SJCRH30 (cell line): ENCODE measurements around the gene GPC6. TPM values are rescaled to one million over a fixed set of nuclear protein-coding genes. Genes with fewer than 3 reads are reported as not detected.
"Not testable (repeated sequence)": the region's sequence is repeated elsewhere in the genome, so short reads cannot be mapped to it uniquely, and the experiment has no call there.

Experiments
- DNase-seq, 2 experiments: peaks; one replicate each; pipeline ENCODE4 v3.0.0-alpha.2; 2015 to 2020
- H3K27ac ChIP-seq: fragments of 250-450 bp; sonication (Bioruptor Pico); 2 replicates; pipeline ENCODE4 v1.5.1; 2020; ENCODE audit warnings: mild to moderate bottlenecking, moderate library complexity
- H3K27me3 ChIP-seq: fragments of 250-450 bp; sonication (Bioruptor Pico); 2 replicates; pipeline ENCODE4 v1.5.1; 2020; ENCODE audit warnings: mild to moderate bottlenecking, moderate library complexity
- H3K36me3 ChIP-seq: fragments of 250-450 bp; sonication (Bioruptor Pico); 2 replicates; pipeline ENCODE4 v1.5.1; 2020; ENCODE audit warnings: mild to moderate bottlenecking, moderate library complexity
- H3K4me1 ChIP-seq: fragments of 250-450 bp; sonication (Bioruptor Pico); 2 replicates; pipeline ENCODE4 v1.5.1; 2020; ENCODE audit warnings: mild to moderate bottlenecking, moderate library complexity
- H3K4me3 ChIP-seq: fragments of 250-450 bp; sonication (Bioruptor Pico); 2 replicates; pipeline ENCODE4 v1.5.1; 2020; ENCODE audit warnings: mild to moderate bottlenecking, moderate library complexity
- H3K9me3 ChIP-seq: fragments of 250-450 bp; sonication (Bioruptor Pico); replicated peaks from 2 replicates; pipeline ENCODE4 v1.5.1; 2020; ENCODE audit warnings: mild to moderate bottlenecking, moderate library complexity
- total RNA-seq: library from RNA; depleted of rRNA; stranded (reverse); fragments of >200 nt; shearing (Covaris generic); gene quantifications from 2 replicates; pipeline ENCODE4 v1.2.3, GENCODE V29; 2014

The GPC6 gene
- total RNA-seq, 1 experiment from 2014 or later = 21.1 TPM

DNA sequence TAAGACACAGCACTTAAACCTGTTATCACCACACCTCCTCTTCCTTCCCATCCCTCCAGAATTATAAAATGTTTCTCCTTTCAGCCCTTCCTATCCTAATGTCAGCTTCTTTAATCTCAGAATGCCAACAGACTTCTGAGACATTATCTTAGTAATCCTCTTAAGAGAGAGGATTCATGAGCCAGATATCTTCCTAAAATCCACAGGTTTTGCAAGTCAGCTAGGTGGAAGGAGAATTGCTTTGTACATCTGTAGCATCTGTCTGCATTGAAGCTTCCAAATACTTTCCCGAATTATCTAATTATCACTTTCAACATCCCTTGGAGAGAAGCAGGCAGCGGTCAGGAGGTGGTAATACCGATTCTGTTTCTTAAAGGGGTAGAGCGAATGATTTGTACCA, 1073.8 kb downstream of the GPC6 start:
- Histone ChIP-seq H3K4me1 (no peaks in the 10 kb centered on the region), H3K27ac (no peak overlapping the region), H3K9me3 (no peaks in the 10 kb centered on the region), H3K27me3 (no peaks in the 10 kb centered on the region), H3K4me3 (no peak overlapping the region), H3K36me3 (no peaks in the 10 kb centered on the region)
- no peak for DNase-seq

DNA sequence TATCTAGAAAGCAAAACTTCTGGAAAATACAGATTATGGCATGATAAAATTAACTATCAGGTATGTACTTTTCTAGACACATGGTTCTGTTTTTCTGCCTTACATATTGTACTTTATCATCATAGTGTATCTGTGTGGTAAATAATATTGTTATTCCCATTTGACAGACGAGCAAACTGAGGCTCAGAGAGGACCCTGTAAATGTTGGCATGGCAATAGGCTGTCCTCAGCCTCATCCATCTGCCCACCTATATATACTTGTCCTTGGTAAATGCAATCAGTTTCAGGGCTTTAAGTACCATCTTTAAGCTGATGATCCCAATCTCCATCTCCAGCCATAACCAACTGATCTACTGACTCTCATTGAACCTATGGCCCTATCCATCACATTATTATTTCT, 1074.9 kb downstream of the GPC6 start:
- DNase-seq = no peak
- H3K27ac ChIP-seq = no peak overlapping the region
- no peaks in the 10 kb centered on the region for H3K36me3 ChIP-seq
- H3K27me3 ChIP-seq = no peaks in the 10 kb centered on the region
- no peaks in the 10 kb centered on the region for H3K4me1 ChIP-seq
- no peaks in the 10 kb centered on the region for H3K9me3 ChIP-seq
- no peak overlapping the region for H3K4me3 ChIP-seq

DNA sequence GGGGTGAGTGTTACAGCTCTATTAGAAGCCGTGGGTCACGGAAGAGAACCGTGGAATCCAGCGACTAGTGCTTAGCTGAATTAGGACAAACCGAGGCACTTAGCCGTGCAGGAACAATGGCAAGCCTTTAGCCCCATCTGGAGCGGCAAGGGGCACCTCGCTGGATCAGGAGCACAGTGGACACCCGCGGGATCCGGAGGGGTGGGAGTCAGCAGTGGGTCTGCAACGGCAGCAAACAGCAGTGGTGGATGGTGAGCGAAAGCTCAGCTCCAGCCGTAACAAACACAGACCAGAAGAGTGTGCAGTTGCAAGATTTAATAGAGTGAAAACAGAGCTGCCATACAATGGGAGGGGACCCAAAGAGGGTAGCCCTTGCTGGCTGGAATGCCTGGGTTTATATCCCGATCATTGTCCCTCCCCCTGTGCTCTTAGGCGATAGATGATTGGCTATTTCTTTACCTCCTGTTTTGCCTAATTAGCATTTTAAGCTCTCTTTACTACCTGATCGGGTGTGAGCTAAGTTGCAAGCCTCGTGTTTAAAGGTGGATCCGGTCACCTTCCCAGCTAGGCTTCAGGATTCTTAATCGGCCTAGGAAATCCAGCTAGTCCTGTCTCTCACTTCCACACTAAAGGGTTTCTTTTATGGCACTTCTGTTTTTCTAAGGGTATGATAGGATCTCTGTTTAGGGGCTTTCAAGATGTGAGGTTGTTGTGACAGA, 1076.4 kb downstream of the GPC6 start:
- not testable (repeated sequence) for H3K27me3 ChIP-seq, DNase-seq, H3K36me3 ChIP-seq, H3K4me1 ChIP-seq, H3K27ac ChIP-seq, H3K4me3 ChIP-seq, H3K9me3 ChIP-seq

DNA sequence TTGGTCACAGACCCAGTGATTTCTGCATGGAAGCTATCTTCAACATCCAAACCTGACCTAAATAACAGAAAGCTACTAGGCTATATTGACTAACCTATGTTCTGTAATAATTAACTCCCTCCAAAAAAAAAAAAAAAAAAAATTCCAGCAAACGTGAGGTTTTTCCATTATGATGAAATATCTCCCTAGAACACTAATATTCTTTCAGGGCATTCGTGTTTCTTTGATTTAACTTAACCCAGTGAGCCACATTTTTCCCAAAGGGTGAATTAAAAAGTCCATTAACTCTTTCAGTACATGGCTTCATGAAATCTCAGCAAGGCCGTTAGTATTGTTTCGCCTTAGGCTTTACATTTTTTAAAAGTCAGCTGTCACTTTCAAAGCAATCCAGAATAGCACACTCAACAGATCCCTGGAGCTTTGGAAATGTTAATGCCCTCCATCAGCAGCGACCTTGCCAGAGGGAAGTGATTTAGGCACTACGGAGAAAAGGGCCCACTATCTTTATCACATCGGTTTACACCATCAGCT, 1077.1 kb downstream of the GPC6 start:
- H3K27me3 ChIP-seq = no peaks in the 10 kb centered on the region
- no peak for DNase-seq
- no peaks in the 10 kb centered on the region for H3K9me3 ChIP-seq
- no peaks in the 10 kb centered on the region for H3K4me1 ChIP-seq
- H3K27ac ChIP-seq = no peak overlapping the region
- H3K36me3 ChIP-seq = no peaks in the 10 kb centered on the region
- no peak overlapping the region for H3K4me3 ChIP-seq

DNA sequence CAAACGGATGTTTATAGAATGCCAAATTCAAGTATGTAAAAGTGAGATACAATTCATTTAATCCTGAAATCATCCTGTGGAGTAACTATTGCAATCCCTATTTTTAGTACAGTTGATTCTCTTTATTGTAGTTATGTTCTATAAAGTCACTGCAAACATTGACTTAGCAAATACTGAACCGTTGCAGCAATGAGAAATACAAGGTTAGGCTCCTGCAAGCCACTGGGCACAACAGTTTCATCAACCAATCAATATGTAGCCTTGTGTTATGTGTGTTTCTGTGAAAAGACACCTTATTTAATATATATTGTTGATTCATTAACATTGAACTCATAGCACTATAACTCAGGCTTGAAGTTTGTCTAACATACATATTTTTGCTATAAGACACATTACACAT, 1078.4 kb downstream of the GPC6 start:
- Histone ChIP-seq H3K36me3 (no peaks in the 10 kb centered on the region), H3K9me3 (no peaks in the 10 kb centered on the region), H3K4me1 (0 out of 2 replicates have a peak, but pooled peaks cover 3% of the 10 kb centered on the region), H3K27ac (no peak overlapping the region), H3K4me3 (no peak overlapping the region), H3K27me3 (no peaks in the 10 kb centered on the region)
- no peak for DNase-seq

DNA sequence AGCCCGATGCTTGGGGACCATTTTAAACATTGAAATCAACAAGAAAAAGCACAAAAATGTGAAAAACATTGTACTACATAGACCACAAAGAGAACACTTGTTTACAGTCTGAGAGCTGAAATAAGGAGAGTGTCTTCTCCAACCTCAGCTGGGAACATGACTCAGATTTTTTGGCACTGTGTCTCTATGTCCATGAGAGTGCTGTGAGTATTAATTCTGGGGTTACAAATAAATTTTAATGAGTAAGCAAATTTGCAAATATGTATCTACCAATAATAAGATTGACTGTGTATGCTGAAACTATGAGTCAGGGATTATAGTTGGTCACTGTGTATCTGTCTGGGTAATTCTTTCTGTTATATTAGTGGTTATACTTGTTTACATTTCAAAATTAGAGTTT, 1078.9 kb downstream of the GPC6 start:
- no peak for DNase-seq
- Histone ChIP-seq H3K4me1 (0 out of 2 replicates have a peak, but pooled peaks cover 3% of the 10 kb centered on the region), H3K27me3 (no peaks in the 10 kb centered on the region), H3K36me3 (no peaks in the 10 kb centered on the region), H3K9me3 (no peaks in the 10 kb centered on the region), H3K4me3 (no peak overlapping the region), H3K27ac (no peak overlapping the region)

DNA sequence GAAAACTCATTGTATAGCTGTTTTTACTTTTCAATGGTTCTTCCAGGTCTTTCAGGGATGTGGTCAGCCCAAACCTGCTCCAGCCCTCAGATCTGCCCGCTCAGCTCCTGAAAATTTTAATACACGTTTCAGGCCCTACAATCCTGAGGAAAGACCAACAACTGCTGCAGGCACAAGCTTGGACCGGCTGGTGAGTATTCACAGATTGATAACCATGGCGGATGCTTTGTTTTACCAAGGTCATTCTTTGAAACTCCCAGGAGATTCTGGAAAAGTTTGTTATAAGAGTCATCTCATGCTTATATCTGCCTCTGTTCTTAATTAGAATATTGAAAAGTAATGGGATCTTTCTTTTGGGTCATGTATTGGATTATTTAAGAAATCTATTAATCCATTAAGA, 1079.3 kb downstream of the GPC6 start:
- no peaks in the 10 kb centered on the region for H3K9me3 ChIP-seq
- no peak overlapping the region for H3K27ac ChIP-seq
- H3K4me1 ChIP-seq = 0 out of 2 replicates have a peak, but pooled peaks cover 3% of the 10 kb centered on the region
- no peaks in the 10 kb centered on the region for H3K27me3 ChIP-seq
- no peak for DNase-seq
- H3K36me3 ChIP-seq = no peaks in the 10 kb centered on the region
- no peak overlapping the region for H3K4me3 ChIP-seq

DNA sequence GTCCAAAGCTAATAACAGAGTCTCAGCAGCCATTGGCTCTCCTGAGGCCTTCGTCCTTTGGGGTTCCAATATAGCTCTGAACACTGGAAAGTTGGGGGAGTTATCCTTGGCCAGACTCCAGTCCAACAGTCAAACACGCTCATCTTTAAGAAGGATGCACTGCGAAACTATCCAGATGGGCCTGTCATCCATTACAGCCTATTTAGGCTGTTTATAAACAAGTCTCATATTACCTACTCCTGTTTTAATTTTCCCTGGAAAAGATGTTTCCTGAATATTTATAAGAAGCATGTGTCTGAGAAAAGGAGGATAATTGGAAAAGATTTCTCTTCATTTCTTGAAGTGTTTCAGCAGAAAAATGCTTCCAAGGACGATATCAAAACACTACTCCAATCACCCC, 1082.2 kb downstream of the GPC6 start:
- 0 out of 2 replicates have a peak, but pooled peaks cover 3% of the 10 kb centered on the region for H3K4me1 ChIP-seq
- H3K36me3 ChIP-seq = no peaks in the 10 kb centered on the region
- no peak for DNase-seq
- no peaks in the 10 kb centered on the region for H3K27me3 ChIP-seq
- H3K27ac ChIP-seq = no peak overlapping the region
- H3K9me3 ChIP-seq = no peaks in the 10 kb centered on the region
- H3K4me3 ChIP-seq = no peak overlapping the region

DNA sequence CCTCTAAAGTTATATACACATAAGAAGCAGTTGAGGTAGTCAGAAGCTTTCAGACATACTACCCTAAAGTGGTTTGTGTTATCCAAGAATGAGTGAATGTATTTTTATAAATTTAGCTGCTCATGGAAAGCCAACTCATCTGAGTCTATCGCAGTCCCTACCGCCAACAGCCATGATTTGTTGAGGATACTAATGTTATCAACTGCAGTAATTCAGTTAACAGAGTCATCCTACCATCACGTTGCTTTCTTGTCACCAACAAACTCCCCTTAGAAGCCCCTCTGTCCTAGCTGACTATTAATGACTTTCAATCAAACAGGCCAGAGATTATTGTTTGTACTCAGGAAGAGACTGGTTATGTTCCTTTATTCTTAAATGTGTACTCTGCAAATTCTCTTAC, 1083.0 kb downstream of the GPC6 start:
- no peak for DNase-seq
- H3K27ac ChIP-seq = no peak overlapping the region; the same call in 1 of the 2 replicates
- H3K4me3 ChIP-seq = no peak overlapping the region
- H3K9me3 ChIP-seq = no peaks in the 10 kb centered on the region
- H3K4me1 ChIP-seq = 0 out of 2 replicates have a peak, but pooled peaks cover 3% of the 10 kb centered on the region
- no peaks in the 10 kb centered on the region for H3K36me3 ChIP-seq
- no peaks in the 10 kb centered on the region for H3K27me3 ChIP-seq

DNA sequence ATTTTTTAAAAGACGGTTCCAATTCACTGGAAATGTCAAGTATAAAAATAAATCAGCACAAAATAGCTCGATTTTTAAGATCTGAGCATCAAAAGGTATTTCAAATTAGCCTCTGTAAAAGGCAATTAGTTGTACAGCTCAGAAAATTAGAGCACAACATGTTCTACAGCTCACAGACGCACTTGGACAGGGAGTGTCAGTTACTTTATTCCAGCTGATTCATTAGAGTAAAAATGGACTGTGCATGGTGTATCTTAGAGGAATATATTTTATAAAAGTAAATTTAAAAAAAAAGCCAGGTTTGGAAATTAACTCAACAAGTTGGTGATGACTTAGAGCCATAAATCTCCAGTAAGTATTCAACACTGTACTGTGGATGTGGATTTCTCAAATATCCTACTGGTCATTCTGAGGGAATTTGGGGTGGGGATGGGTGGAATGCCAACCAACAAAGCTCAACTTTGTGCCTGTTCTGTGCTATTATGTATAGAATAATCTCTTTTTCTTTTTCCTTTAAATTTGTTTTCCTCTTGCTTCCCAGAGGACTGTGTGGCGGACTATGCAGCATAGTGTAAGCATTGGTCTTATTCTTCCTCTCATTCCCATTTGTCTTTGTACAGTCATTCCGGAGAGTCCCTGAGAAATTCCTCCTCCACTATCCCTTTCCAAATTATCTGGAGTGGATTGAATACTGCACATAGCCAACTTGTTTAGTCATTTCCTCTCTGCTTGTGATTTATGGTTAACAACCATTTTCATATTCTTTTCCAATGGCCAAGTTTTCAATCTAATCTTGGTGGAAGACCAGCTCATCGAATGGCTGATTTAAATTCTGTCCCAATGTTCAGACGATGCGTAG, 1083.6 kb downstream of the GPC6 start:
- peak overlapping the region; percentile 5; the same call in 1 of the 2 replicates for H3K27ac ChIP-seq
- H3K9me3 ChIP-seq = no peaks in the 10 kb centered on the region
- no peaks in the 10 kb centered on the region for H3K27me3 ChIP-seq
- 0 out of 2 replicates have a peak, but pooled peaks cover 3% of the 10 kb centered on the region for H3K4me1 ChIP-seq
- no peak overlapping the region for H3K4me3 ChIP-seq
- no peak for DNase-seq
- H3K36me3 ChIP-seq = no peaks in the 10 kb centered on the region

DNA sequence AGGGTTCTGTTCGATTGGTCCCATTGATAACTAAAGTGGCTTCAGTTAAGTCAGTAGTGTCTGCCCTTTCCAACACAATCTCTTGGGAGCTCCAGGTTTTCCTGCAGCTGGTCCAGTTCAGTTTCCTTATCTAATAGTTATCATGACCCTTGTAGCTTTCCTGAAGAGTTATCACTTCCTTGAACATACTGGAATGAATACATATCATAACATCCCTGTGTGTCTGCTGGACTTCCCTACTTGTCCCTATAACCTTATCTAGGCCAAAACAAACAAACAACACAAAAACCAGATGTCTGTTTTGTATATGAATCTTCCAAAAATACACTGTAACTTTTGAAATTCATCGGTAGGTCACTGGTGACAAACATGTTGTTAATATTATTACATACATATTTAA, 1085.3 kb downstream of the GPC6 start:
- Histone ChIP-seq H3K27me3 (no peaks in the 10 kb centered on the region), H3K36me3 (no peaks in the 10 kb centered on the region), H3K4me1 (0 out of 2 replicates have a peak, but pooled peaks cover 3% of the 10 kb centered on the region), H3K9me3 (no peaks in the 10 kb centered on the region), H3K27ac (no peak overlapping the region), H3K4me3 (no peak overlapping the region)
- no peak for DNase-seq

DNA sequence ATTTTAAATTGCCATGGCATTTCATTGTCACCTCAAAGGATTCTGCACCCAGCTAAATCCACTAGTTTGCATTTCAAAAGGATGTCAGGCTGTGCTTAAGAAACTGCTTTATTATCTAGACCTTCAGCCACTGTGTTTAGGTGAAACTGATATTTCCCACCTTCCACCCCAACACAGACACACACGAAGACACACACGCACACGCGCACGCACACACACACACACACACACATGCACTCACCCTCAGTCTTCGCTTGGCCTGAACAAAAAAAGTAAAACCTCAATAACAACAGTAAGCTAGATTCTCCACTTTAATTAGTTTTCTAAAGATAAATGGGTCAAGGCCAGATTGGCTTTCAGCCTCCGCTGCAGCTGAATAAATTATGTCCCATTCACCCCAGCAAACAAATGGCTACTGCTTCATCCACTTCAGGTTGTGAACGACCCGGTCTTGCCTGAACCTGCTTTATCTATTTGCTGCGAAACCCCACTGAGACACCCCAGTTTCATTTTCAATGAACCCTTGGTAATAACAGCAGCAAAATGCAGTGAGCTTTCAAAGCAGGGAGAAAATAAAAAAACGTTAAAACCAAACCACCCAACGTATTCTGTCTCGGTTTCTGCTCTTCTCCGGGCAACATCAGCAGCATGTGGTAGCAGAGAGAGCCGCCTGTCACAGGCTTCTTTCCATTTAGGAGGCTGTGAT, 1086.1 kb downstream of the GPC6 start:
- H3K9me3 ChIP-seq = no peaks in the 10 kb centered on the region
- DNase-seq = no peak
- H3K27me3 ChIP-seq = no peaks in the 10 kb centered on the region
- 0 out of 2 replicates have a peak, but pooled peaks cover 3% of the 10 kb centered on the region for H3K4me1 ChIP-seq
- no peak overlapping the region for H3K4me3 ChIP-seq
- H3K36me3 ChIP-seq = no peaks in the 10 kb centered on the region
- no peak overlapping the region for H3K27ac ChIP-seq

DNA sequence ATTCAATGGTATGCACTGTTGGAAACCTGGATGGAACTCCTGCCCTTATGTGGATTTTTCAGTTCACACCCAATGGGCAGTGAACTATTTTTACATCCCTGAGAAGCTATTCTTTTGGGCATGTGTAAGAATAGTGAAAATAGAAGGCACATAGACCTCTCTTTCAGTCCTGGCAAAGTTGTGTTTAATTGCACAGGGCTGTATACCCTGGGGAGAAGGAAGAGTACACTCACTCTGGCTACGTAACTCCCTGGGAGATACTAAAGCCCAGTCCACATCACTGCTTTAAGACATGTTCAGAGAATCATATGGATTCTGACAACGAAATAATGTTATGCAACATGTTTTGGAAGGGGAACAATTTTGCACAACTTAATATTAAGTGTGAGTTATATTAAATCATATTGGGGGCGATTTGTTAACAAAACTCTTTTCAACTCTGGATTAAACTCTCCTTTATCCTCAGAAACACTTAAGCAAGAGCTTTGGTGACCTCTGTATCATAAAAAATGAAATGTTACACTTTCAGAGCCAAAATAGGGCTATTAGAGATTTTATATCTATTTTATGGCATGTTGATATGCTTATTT, 1086.8 kb downstream of the GPC6 start:
- Histone ChIP-seq H3K36me3 (no peaks in the 10 kb centered on the region), H3K27me3 (no peaks in the 10 kb centered on the region), H3K4me3 (no peak overlapping the region), H3K9me3 (no peaks in the 10 kb centered on the region), H3K4me1 (0 out of 2 replicates have a peak, but pooled peaks cover 3% of the 10 kb centered on the region), H3K27ac (no peak overlapping the region)
- no peak for DNase-seq

DNA sequence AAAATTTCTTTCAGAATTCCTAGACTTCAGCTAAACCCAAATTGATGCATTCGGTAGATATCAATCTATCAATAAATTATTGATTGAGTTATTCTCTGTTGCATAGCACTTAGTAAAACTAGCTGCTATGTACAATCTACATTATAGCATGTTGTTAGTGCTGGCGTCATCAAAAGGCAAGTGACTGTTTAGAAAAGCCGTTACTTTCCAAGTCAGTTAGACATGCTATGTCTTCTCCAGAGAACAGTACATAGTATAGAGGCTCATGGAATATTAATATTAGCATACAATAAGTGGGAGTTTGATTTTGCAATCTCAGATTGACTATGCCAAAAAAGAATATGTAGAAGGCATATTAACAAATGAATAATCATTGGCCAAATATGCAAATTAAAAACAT, 1087.3 kb downstream of the GPC6 start:
- H3K4me3 ChIP-seq = no peak overlapping the region
- no peaks in the 10 kb centered on the region for H3K9me3 ChIP-seq
- no peaks in the 10 kb centered on the region for H3K36me3 ChIP-seq
- no peak overlapping the region for H3K27ac ChIP-seq
- no peak for DNase-seq
- H3K4me1 ChIP-seq = 0 out of 2 replicates have a peak, but pooled peaks cover 3% of the 10 kb centered on the region
- no peaks in the 10 kb centered on the region for H3K27me3 ChIP-seq
